HEK293 (cell line): Measurements from ENCODE around the gene TRIM7.

Experiments used
- ELK4 ChIP-seq: IDR thresholded peaks from 2 replicates; pipeline ENCODE4 v1.6.1; 2011; ENCODE audit warnings: mild to moderate bottlenecking, low read depth, low read length, borderline replicate concordance
- GFI1B ChIP-seq: fragments of 450-650 bp; formaldehyde crosslinking; IDR thresholded peaks from 2 replicates; pipeline ENCODE4 v1.5.1; 2016; ENCODE audit warnings: missing biosample characterization, missing genetic modification characterization
- PATZ1 ChIP-seq: fragments of 450-650 bp; formaldehyde crosslinking; IDR thresholded peaks from 2 replicates; pipeline ENCODE4 v1.5.1; 2016; ENCODE audit warnings: missing biosample characterization, missing genetic modification characterization
- PBX3 ChIP-seq: sonication (generic); formaldehyde crosslinking; IDR thresholded peaks from 2 replicates; pipeline ENCODE4 v1.8.1; 2022; ENCODE audit warnings: mild to moderate bottlenecking, moderate library complexity, missing genetic modification reagents
- REPIN1 ChIP-seq: fragments of 450-650 bp; formaldehyde crosslinking; IDR thresholded peaks from 2 replicates; pipeline ENCODE4 v1.5.1; 2017; ENCODE audit warnings: missing biosample characterization, missing genetic modification characterization, low read depth
- SALL2 ChIP-seq: fragments of 450-650 bp; formaldehyde crosslinking; IDR thresholded peaks from 2 replicates; pipeline ENCODE4 v1.5.0; 2017; ENCODE audit warnings: missing biosample characterization, mild to moderate bottlenecking, missing genetic modification characterization, borderline replicate concordance
- SETDB1 ChIP-seq: IDR thresholded peaks from one replicate; pipeline ENCODE4 v1.6.1; 2017; ENCODE audit warnings: mild to moderate bottlenecking, low read length, moderate library complexity, mixed read lengths; ENCODE audit not compliant: insufficient read length
- SP7 ChIP-seq: fragments of 450-650 bp; formaldehyde crosslinking; IDR thresholded peaks from 2 replicates; pipeline ENCODE4 v1.5.1; 2016; ENCODE audit warnings: missing biosample characterization, missing genetic modification characterization
- YY1 ChIP-seq: fragments of 450-650 bp; formaldehyde crosslinking; IDR thresholded peaks from 2 replicates; pipeline ENCODE4 v1.5.1; 2018; ENCODE audit warnings: missing biosample characterization, missing genetic modification characterization
- ZBTB8A ChIP-seq: fragments of 450-650 bp; formaldehyde crosslinking; IDR thresholded peaks from 2 replicates; pipeline ENCODE4 v1.5.1; 2016; ENCODE audit warnings: missing biosample characterization, missing genetic modification characterization
- ZFHX2 ChIP-seq: fragments of 450-650 bp; formaldehyde crosslinking; conservative IDR thresholded peaks from 2 replicates; pipeline ENCODE4 v1.5.1; 2016; ENCODE audit warnings: missing biosample characterization, missing genetic modification characterization
- ZFP69B ChIP-seq: fragments of 450-650 bp; formaldehyde crosslinking; IDR thresholded peaks from 2 replicates; pipeline ENCODE4 v1.5.1; 2016; ENCODE audit warnings: missing biosample characterization, missing genetic modification characterization
- ZNF10 ChIP-seq: fragments of 450-650 bp; formaldehyde crosslinking; IDR thresholded peaks from 2 replicates; pipeline ENCODE4 v1.5.1; 2017; ENCODE audit warnings: missing biosample characterization, missing genetic modification characterization
- ZNF133 ChIP-seq: fragments of 450-650 bp; formaldehyde crosslinking; IDR thresholded peaks from 2 replicates; pipeline ENCODE4 v1.5.1; 2016; ENCODE audit warnings: missing biosample characterization, missing genetic modification characterization
- ZNF174 ChIP-seq: fragments of 450-650 bp; formaldehyde crosslinking; IDR thresholded peaks from 2 replicates; pipeline ENCODE4 v1.5.0; 2017; ENCODE audit warnings: missing biosample characterization, mild to moderate bottlenecking, missing genetic modification characterization
- ZNF221 ChIP-seq: fragments of 450-650 bp; formaldehyde crosslinking; IDR thresholded peaks from 2 replicates; pipeline ENCODE4 v1.5.1; 2017; ENCODE audit warnings: missing biosample characterization, missing genetic modification characterization, borderline replicate concordance
- ZNF488 ChIP-seq: fragments of 450-650 bp; formaldehyde crosslinking; IDR thresholded peaks from 2 replicates; pipeline ENCODE4 v1.5.1; 2016; ENCODE audit warnings: missing biosample characterization, missing genetic modification characterization
- ZNF518A ChIP-seq: fragments of 450-650 bp; formaldehyde crosslinking; conservative IDR thresholded peaks from 2 replicates; pipeline ENCODE4 v1.5.1; 2016; ENCODE audit warnings: low read depth, missing biosample characterization, missing genetic modification characterization
- ZNF639 ChIP-seq: fragments of 450-650 bp; formaldehyde crosslinking; IDR thresholded peaks from 2 replicates; pipeline ENCODE4 v1.5.1; 2016; ENCODE audit warnings: missing biosample characterization, missing genetic modification characterization
- ZNF664 ChIP-seq: fragments of 450-650 bp; formaldehyde crosslinking; IDR thresholded peaks from 2 replicates; pipeline ENCODE4 v1.5.1; 2016; ENCODE audit warnings: missing biosample characterization, missing genetic modification characterization
- ZNF677 ChIP-seq: fragments of 450-650 bp; IDR thresholded peaks from 2 replicates; pipeline ENCODE4 v1.5.0; 2018; ENCODE audit warnings: missing biosample characterization, mild to moderate bottlenecking, missing genetic modification characterization, moderate library complexity
- ZNF707 ChIP-seq: fragments of 450-650 bp; formaldehyde crosslinking; IDR thresholded peaks from 2 replicates; pipeline ENCODE4 v1.5.1; 2016; ENCODE audit warnings: missing biosample characterization, missing genetic modification characterization
- ZNF747 ChIP-seq: fragments of 450-650 bp; formaldehyde crosslinking; IDR thresholded peaks from 2 replicates; pipeline ENCODE4 v1.5.1; 2016; ENCODE audit warnings: missing biosample characterization, missing genetic modification characterization
- ZNF785 ChIP-seq: fragments of 450-650 bp; formaldehyde crosslinking; IDR thresholded peaks from 2 replicates; pipeline ENCODE4 v1.5.1; 2016; ENCODE audit warnings: missing biosample characterization, missing genetic modification characterization
- ZNF791 ChIP-seq: fragments of 450-650 bp; formaldehyde crosslinking; IDR thresholded peaks from 2 replicates; pipeline ENCODE4 v1.5.1; 2016; ENCODE audit warnings: missing biosample characterization, missing genetic modification characterization

The TRIM7 gene

GRCh38 chr5:181223058-181223728, 18.2 kb upstream of the TRIM7 start, which contains the start of gene TRIM41 (continued):
- TF ChIP-seq ZNF639 (tag by site-specific recombination) (peak; percentile 99), PBX3 (peak; percentile 77; the same call in 1 of the 2 replicates), ZNF791 (tag by site-specific recombination) (no peak), ZFHX2 (tag by site-specific recombination) (peak; percentile 33; the same call in 1 of the 2 replicates), ZNF133 (tag by site-specific recombination) (no peak), ZNF10 (tag by site-specific recombination) (no peak), SALL2 (tag by site-specific recombination) (no peak; the same call in 1 of the 2 replicates), ZNF664 (tag by site-specific recombination) (peak; percentile 26; the same call in 1 of the 2 replicates), ZNF488 (no peak), ZBTB8A (peak; percentile 67), REPIN1 (tag by site-specific recombination) (0 out of 2 replicates have a peak, but pooled peaks have one; percentile 16), ZNF707 (tag by site-specific recombination) (no peak), ZNF677 (tag by site-specific recombination) (peak; percentile 2; the same call in 1 of the 2 replicates), ELK4 (peak; percentile 91), ZFP69B (tag by site-specific recombination) (peak; percentile 84), PATZ1 (tag by site-specific recombination) (peak; percentile 86), ZNF785 (peak; percentile 85), ZNF518A (tag by site-specific recombination) (peak; percentile 94), SP7 (peak; percentile 84), SETDB1 (no peak), ZNF747 (tag by site-specific recombination) (no peak), YY1 (peak; percentile 86), GFI1B (tag by site-specific recombination) (0 out of 2 replicates have a peak, but pooled peaks have one; percentile 38), ZNF221 (tag by site-specific recombination) (no peak), ZNF174 (tag by site-specific recombination) (no peak)
